CD14-positive monocyte (primary cell): ENCODE measurements around the gene TFF1. TPM values are rescaled to one million over a fixed set of nuclear protein-coding genes. Genes with fewer than 3 reads are reported as not detected.

ENCODE experiments used
- DNase-seq, 3 donors: peaks; one replicate each; pipeline ENCODE4 v3.0.0-alpha.2; 2011 to 2022
- H2AFZ ChIP-seq: 2 replicates; pipeline ENCODE4 v1.6.0; 2012; ENCODE audit warnings: mild to moderate bottlenecking, low read depth, low read length, inconsistent platforms; ENCODE audit not compliant: insufficient read depth, poor library complexity, severe bottlenecking
- H3K27ac ChIP-seq, 2 donors: 1 replicate in 1 of 2; 2 replicates in 1 of 2; pipeline ENCODE4 v1.5.1; 2012 to 2013; ENCODE audit warnings: low read length in 2 of 2, control low read depth in 1 of 2, inconsistent platforms in 1 of 2, low read depth in 1 of 2, mild to moderate bottlenecking in 1 of 2
- H3K27me3 ChIP-seq, 2 donors: one replicate each; pipeline versions ENCODE4 v1.6.0 to v1.6.1; 2011 to 2013; ENCODE audit warnings: low read length in 2 of 2; ENCODE audit not compliant: control insufficient read depth in 2 of 2, insufficient read depth in 2 of 2
- H3K36me3 ChIP-seq, 2 donors: replicated peaks in 1 of 2; 1 replicate in 1 of 2; 2 replicates in 1 of 2; pipeline versions ENCODE4 v1.5.1 to v1.6.1; 2012 to 2013; ENCODE audit warnings: low read length in 2 of 2, control low read depth in 1 of 2, inconsistent platforms in 1 of 2, mild to moderate bottlenecking in 1 of 2; ENCODE audit not compliant: insufficient read depth in 2 of 2, control insufficient read depth in 1 of 2
- H3K4me1 ChIP-seq, 2 donors: 1 replicate in 1 of 2; 2 replicates in 1 of 2; pipeline versions ENCODE4 v1.5.1 to v1.6.1; 2012 to 2013; ENCODE audit warnings: low read length in 2 of 2, control low read depth in 1 of 2, inconsistent platforms in 1 of 2, mild to moderate bottlenecking in 1 of 2, moderate library complexity in 1 of 2; ENCODE audit not compliant: insufficient read depth in 2 of 2, control insufficient read depth in 1 of 2
- H3K4me2 ChIP-seq: replicated peaks from 2 replicates; pipeline ENCODE3; 2012; ENCODE audit warnings: low read length, moderate library complexity, mild to moderate bottlenecking; ENCODE audit not compliant: poor library complexity, severe bottlenecking; ENCODE audit errors: extremely low read depth
- H3K4me3 ChIP-seq, 3 experiments: fragments of 200-600 bp in 1 of 3; sonication (generic) in 1 of 3; replicated peaks in 1 of 3; 1 replicate in 2 of 3; 2 replicates in 1 of 3; pipeline ENCODE4 v1.5.1; 2011 to 2013; ENCODE audit warnings: low read length in 3 of 3, mild to moderate bottlenecking in 3 of 3, control low read depth in 2 of 3, low read depth in 2 of 3, inconsistent platforms in 1 of 3, moderate library complexity in 1 of 3
- H3K79me2 ChIP-seq: 2 replicates; pipeline ENCODE4 v1.6.0; 2012; ENCODE audit warnings: mild to moderate bottlenecking, control low read depth, inconsistent platforms, low read length, moderate library complexity; ENCODE audit not compliant: insufficient read depth
- H3K9ac ChIP-seq: 2 replicates; pipeline ENCODE4 v1.6.0; 2017; ENCODE audit warnings: low read length, mild to moderate bottlenecking; ENCODE audit not compliant: insufficient read depth, poor library complexity, severe bottlenecking
- H3K9me3 ChIP-seq, 2 donors: replicated peaks in 1 of 2; 1 replicate in 1 of 2; 2 replicates in 1 of 2; pipeline versions ENCODE4 v1.5.1 to v1.6.1; 2012 to 2013; ENCODE audit warnings: low read length in 2 of 2, control low read depth in 1 of 2; ENCODE audit not compliant: control insufficient read depth in 1 of 2, insufficient read depth in 1 of 2
- H4K20me1 ChIP-seq: 2 replicates; pipeline ENCODE4 v1.6.0; 2012; ENCODE audit warnings: mild to moderate bottlenecking, low read length, control low read depth, moderate library complexity; ENCODE audit not compliant: insufficient read depth
- H3K27ac Mint-ChIP-seq, 7 donors: one replicate each; pipeline ENCODE4 v1.8.0; 2020; ENCODE audit warnings: mild to moderate bottlenecking in 7 of 7, mixed read lengths in 7 of 7, moderate library complexity in 6 of 7, inconsistent platforms in 2 of 7
- H3K27me3 Mint-ChIP-seq, 3 donors: one replicate each; pipeline ENCODE4 v1.8.0; 2021 to 2022; ENCODE audit warnings: low read depth in 3 of 3, mild to moderate bottlenecking in 3 of 3, mixed read lengths in 3 of 3, moderate library complexity in 3 of 3, inconsistent platforms in 1 of 3
- H3K36me3 Mint-ChIP-seq, 2 donors: one replicate each; pipeline ENCODE4 v1.8.0; 2020; ENCODE audit warnings: mixed read lengths in 2 of 2, inconsistent platforms in 1 of 2, mild to moderate bottlenecking in 1 of 2
- H3K4me1 Mint-ChIP-seq: one replicate; pipeline ENCODE4 v1.8.0; 2020; ENCODE audit warnings: mild to moderate bottlenecking, mixed read lengths
- H3K4me3 Mint-ChIP-seq, 2 donors: one replicate each; pipeline ENCODE4 v1.8.0; 2020; ENCODE audit warnings: mild to moderate bottlenecking in 2 of 2, mixed read lengths in 2 of 2, moderate library complexity in 1 of 2
- H3K9me3 Mint-ChIP-seq, 7 donors: one replicate each; pipeline ENCODE4 v1.8.0; 2020 to 2022; ENCODE audit warnings: mixed read lengths in 7 of 7, mild to moderate bottlenecking in 6 of 7, moderate library complexity in 6 of 7, inconsistent platforms in 2 of 7
- WGBS: methylation state at CpG from one replicate; pipeline ENCODE4 v1.1.5; 2013; ENCODE audit warnings: missing lambda C conversion rate; ENCODE audit not compliant: insufficient coverage; 5-methylcytosine and 5-hydroxymethylcytosine counted together
- intact Hi-C, 2 donors: fragments of 100-400 bp; cut with micrococcal nuclease; formaldehyde crosslinking; loops; one replicate each; pipeline versions ENCODE4 v1.15.0 to v1.15.1; 2023
- polyA plus RNA-seq, 3 donors: library from polyadenylated mRNA; depleted of rRNA in 1 of 3; unstranded in 2 of 3; stranded (reverse) in 1 of 3; fragments of 300-500 nt in 2 of 3; fragments of >200 nt in 1 of 3; fragmentation: Illumina TruSeq in 2 of 3; gene quantifications; 1 replicate in 2 of 3; 2 replicates in 1 of 3; pipeline ENCODE4 v1.2.3, GENCODE V29; 2012 to 2021
- TF ChIP-seq, protein P1 (sequence below): fragments of 200-600 bp; IDR thresholded peaks from one replicate; pipeline ENCODE4 v1.8.0; 2022; ENCODE audit warnings: antibody characterized with exemption, mild to moderate bottlenecking

The TFF1 gene
- polyA plus RNA-seq, 3 donors: not detected

- Histone ChIP-seq H3K9ac (no peak overlapping the region), H3K4me2 (no peak overlapping the region), H3K27me3 (no peaks in the 10 kb centered on the region), H3K4me1 (peaks cover 16 to 22% of the 10 kb centered on the region in 2 donors), H3K27ac (no peak overlapping the region), H3K36me3 (no peaks in the 10 kb centered on the region), H3K79me2 (no peaks in the 10 kb centered on the region), H4K20me1 (no peaks in the 10 kb centered on the region), H3K9me3 (no peaks in the 10 kb centered on the region), H3K4me3 (no peak overlapping the region), H2AFZ (no peak overlapping the region)
- TF ChIP-seq, protein P1, sequence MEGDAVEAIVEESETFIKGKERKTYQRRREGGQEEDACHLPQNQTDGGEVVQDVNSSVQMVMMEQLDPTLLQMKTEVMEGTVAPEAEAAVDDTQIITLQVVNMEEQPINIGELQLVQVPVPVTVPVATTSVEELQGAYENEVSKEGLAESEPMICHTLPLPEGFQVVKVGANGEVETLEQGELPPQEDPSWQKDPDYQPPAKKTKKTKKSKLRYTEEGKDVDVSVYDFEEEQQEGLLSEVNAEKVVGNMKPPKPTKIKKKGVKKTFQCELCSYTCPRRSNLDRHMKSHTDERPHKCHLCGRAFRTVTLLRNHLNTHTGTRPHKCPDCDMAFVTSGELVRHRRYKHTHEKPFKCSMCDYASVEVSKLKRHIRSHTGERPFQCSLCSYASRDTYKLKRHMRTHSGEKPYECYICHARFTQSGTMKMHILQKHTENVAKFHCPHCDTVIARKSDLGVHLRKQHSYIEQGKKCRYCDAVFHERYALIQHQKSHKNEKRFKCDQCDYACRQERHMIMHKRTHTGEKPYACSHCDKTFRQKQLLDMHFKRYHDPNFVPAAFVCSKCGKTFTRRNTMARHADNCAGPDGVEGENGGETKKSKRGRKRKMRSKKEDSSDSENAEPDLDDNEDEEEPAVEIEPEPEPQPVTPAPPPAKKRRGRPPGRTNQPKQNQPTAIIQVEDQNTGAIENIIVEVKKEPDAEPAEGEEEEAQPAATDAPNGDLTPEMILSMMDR: no peak
- 100% methylated on average over 5 of the region's 8 CpGs for whole genome bisulfite sequencing
- no peak for DNase-seq
- Mint-ChIP-seq H3K9me3 (peaks cover 0 to 5% (median 0%) of the 10 kb centered on the region in 7 donors), H3K4me3 (no peak overlapping the region), H3K36me3 (no peaks in the 10 kb centered on the region), H3K4me1 (peaks cover 21% of the 10 kb centered on the region), H3K27me3 (peaks cover 0 to 7% (median 7%) of the 10 kb centered on the region in 3 donors), H3K27ac (peak overlapping the region in 1 of 7 donors; percentile 21)
- intact Hi-C loops: no loop called here
Measured at GRCh38 chr21:42320791-42321190, 45.5 kb downstream of the TFF1 start.

DNA sequence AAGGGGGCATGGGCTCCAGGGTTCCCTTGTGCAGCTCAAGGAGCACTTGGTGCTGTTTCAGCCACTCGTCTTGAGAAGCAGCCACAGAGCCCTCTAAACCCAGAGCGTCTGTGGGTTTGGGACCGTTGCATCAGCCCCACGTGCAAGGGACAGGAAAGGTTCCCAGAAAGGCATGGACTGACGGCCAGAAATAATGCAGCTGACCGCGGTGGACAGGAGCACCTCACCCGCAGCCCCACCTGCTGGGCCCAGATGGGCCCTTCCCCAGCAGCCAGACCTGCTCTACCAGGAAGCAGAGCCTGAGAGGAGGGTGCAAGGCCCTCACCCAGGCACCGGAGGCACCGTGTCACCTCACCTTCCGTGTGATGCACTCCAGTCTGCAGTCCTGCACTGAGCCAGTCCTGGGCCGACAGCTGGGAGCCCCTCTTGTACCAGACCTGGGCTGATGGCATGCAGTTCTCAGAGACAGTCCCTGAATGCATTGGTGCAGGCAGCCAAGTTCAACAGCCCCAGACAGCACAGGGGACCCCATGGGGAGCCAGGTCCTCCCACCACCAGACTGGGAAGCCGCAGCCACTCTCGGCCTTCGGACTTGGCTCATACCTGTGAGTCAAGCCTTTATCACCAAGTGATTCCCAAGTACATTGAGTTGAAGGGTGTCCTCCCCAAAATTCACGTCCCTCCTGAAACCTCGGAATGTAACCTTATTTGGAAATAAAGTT is 46.3 kb downstream of the TFF1 start:
- H3K9ac ChIP-seq: no peak overlapping the region
- Mint-ChIP-seq H3K27ac (peak overlapping the region in 2 of 7 donors; percentile 28 to 77), H3K4me1 (peaks cover 21% of the 10 kb centered on the region), H3K27me3 (peaks cover 0 to 7% (median 7%) of the 10 kb centered on the region in 3 donors), H3K4me3 (peak overlapping the region in 1 of 2 donors; percentile 82), H3K9me3 (peaks cover 0 to 1% (median 0%) of the 10 kb centered on the region in 7 donors), H3K36me3 (no peaks in the 10 kb centered on the region)
- H3K27ac ChIP-seq: no peak overlapping the region
- no peaks in the 10 kb centered on the region for H3K79me2 ChIP-seq
- DNase-seq: peak in 1 of 3 donors; percentile 7
- no peaks in the 10 kb centered on the region for H3K36me3 ChIP-seq
- intact Hi-C loops: no loop called here
- H3K4me1 ChIP-seq: peaks cover 16 to 22% of the 10 kb centered on the region in 2 donors
- peak overlapping the region; percentile 48 for H2AFZ ChIP-seq
- H3K4me2 ChIP-seq: peak overlapping the region; percentile 62
- H3K27me3 ChIP-seq: no peaks in the 10 kb centered on the region
- H3K9me3 ChIP-seq: no peaks in the 10 kb centered on the region
- H4K20me1 ChIP-seq: no peaks in the 10 kb centered on the region
- TF ChIP-seq, protein P1: no peak
- WGBS: 39% methylated on average over 16 of the region's 17 CpGs
- H3K4me3 ChIP-seq: peak overlapping the region in 1 of 3 experiments; percentile 44
